HuH-7.5 (cell line): ENCODE results near the gene TP53TG5.

Experiments
- DNase-seq: peaks from one replicate; pipeline ENCODE4 v3.0.0; 2011; ENCODE audit warnings: low spot score

Gene TP53TG5

DNA sequence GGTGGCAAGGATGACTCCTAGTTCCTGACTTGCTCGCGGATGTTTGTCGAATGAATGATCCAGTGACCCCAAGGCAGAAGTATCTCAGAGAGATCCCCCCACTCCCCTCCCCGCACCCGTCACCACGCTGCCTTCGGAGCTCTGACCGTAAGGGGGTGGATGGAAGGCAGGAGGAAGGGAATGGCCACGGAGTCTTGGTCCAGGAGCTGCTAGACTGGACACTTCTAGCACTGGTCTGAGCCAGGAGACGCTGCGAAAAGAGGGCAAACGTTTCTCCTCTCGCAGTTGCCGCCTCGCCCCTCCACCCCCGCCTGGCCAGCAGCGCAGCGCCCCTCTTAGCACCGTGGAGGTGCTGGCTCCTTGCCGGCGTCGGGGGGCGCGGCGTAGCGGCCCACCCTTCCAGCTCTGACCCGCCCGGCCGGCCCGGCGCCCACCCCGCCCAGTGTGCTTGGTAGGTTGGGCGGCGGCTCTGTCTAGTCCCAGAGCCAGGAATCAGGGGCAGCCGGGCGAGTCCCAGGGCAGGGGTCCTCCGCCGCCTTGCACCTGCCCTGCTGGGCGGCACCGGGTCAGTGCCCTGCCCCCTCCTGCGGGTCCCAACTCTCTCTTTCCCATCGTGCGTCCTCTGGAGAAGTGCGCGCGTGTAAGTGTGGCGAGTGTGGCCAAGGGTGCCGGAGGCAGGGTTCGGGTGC is 27.6 kb upstream of the TP53TG5 start:
- peak; percentile 39 for DNase-seq

DNA sequence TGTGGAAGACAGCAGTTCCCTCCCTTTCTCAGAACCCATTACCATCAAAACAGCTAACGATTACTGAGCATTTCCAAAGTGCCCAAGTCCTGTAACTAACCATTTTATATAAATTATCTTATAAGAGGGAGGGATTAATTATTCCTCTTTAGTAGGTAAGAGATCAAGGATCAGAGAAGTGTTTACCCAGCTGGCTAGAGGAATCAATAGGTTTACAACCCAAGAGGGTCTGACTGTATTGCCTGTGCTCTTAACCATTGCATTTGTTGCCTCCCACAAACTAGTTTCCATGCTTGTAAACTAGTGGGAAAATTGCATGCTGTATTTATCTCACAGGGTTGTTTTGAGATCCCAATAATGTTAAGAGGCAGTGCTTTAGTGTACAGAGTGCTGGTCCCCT is 26.3 kb upstream of the TP53TG5 start:
- DNase-seq = no peak

GRCh38 chr20:45402946-45403345 is 24.8 kb upstream of the TP53TG5 start:
- no peak for DNase-seq

DNA sequence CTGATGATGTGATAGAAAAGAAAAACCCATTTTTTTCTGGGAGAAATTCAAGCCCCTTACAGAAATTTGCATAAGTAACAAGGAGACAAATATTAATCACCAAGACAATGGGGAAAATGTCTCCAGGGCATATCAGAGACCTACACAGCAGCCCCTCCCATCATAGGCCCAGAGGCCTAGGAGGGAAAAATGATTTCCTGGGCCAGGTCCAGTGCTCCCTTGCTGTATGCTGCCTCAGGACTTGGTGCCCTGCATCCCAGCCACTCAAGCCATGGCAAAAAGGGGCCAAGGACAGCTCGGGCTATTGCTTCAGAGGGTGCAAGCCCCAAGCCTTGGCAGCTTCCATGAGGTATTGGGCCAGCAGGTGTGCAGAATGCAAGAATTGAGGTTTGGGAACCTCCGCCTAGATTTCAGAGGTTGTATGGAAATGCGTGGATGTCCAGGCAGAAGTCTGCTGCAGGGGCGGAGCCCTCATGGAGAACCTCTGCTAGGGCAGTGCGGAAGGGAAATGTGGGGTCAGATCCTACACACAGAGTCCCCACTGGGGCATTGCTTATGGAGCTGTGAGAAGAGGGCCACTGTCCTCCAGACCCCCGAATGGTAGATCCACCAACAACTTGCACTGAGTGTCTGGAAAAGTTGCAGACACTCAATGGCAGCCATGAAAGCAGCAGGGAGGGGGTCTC is 22.4 kb upstream of the TP53TG5 start:
- no peak for DNase-seq

GRCh38 chr20:45399018-45399417 is 20.9 kb upstream of the TP53TG5 start:
- DNase-seq = no peak

GRCh38 chr20:45395114-45395415 is 16.9 kb upstream of the TP53TG5 start:
- DNase-seq = no peak

GRCh38 chr20:45394221-45395113 is 16.3 kb upstream of the TP53TG5 start:
- no peak for DNase-seq

- no peak for DNase-seq
Measured at GRCh38 chr20:45392733-45393132, 14.6 kb upstream of the TP53TG5 start.

DNA sequence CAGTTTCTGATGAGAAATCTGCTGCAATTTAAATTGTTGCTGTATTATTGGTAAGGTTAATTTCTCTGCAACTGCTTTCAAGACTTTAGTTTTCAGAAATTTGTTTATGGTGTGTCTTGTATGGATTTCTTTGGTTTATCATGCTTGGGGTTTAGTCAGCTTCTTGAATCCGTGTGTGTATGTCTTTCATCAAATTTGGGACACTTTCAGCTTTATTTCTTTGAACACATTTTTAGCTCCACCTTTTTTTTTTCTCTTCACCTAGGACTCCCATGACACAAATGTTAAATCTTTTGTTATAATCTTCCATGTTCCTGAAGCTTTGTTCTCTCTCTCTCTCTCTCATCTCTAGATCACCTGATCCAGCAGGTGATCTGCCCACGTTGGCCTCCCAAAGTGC is 13.4 kb upstream of the TP53TG5 start:
- DNase-seq = no peak

- DNase-seq = no peak
Measured at GRCh38 chr20:45390931-45391330, 12.8 kb upstream of the TP53TG5 start.

DNA sequence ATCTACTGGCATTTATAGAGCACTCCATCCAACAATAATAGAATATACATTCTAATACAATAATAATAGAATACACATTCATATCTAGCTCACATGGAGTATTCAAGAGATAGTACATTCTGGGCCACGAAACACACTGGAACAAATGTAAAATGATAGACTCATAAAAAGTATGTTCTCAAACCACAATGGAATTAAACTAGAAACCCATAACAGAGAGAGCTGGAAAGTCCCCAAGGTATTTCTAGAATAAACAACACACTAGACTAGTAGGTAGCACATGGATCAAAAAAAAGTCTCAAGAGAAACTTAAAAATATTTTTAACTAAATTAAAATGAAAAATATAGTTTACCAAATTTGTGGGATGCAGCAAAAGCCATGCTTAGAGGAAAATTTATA is 9.1 kb upstream of the TP53TG5 start:
- no peak for DNase-seq

- DNase-seq = no peak
Measured at GRCh38 chr20:45377269-45377668, 856 bp downstream of the TP53TG5 start.

- DNase-seq = no peak
Measured at GRCh38 chr20:45374966-45375365, 3.2 kb downstream of the TP53TG5 start.

- no peak for DNase-seq
Measured at GRCh38 chr20:45374101-45374467, 4.0 kb downstream of the TP53TG5 start.

GRCh38 chr20:45373353-45374100 is 4.6 kb downstream of the TP53TG5 start:
- DNase-seq = peak; percentile 77

DNA sequence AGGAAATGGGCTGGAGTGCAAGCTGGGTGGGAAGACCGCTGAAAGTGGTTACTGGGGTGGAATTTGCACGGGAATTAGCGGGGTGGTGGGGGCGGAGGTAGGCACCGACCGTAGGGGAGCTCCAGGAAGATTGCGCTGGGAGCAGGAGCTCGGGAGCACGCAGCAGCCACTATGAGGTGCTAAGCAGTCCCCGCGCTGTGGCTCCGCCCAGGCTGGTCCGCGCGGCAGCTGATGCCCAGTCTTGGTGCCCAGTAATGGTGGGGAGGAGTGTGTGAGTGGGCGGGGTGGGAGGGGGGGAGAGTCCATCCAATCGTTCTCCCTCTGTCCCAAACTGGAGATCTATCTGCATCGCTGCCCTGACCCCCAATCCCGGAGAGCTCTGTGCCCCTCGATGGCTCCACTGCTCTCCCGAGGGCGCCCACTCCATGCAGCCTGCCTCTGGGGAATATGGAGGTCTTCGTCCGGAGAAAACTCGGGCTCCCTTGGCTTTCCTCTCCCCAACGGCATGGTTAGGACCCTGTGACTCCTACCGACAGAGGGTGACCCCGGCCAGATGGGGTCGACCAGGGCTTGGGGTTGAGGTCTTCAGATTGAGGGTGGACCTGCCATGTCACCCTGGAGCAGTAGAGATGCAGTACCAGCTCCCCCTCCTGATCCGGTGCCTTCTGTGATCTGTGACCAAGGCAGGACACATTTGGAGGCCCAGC is 5.3 kb downstream of the TP53TG5 start:
- DNase-seq = no peak

DNA sequence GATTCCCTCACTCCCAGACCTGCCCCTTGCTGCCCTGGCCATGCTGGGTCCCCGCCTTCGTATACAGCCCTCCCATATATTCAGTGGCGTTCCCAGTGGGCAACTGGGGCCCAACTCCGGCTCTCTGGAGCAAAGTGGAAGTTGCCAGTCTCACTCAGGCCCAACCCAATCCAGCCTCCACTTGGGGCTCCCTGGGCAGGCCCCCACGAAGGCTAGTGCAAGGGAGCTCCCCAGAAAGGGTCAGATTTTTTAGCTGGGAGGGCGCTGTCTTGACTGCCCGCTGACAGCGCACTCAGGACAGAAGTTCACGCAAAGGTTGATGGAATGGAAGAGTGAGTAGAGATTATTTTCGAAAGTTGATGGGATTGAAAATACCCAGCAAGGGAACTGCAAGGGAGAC is 5.9 kb downstream of the TP53TG5 start:
- no peak for DNase-seq

DNA sequence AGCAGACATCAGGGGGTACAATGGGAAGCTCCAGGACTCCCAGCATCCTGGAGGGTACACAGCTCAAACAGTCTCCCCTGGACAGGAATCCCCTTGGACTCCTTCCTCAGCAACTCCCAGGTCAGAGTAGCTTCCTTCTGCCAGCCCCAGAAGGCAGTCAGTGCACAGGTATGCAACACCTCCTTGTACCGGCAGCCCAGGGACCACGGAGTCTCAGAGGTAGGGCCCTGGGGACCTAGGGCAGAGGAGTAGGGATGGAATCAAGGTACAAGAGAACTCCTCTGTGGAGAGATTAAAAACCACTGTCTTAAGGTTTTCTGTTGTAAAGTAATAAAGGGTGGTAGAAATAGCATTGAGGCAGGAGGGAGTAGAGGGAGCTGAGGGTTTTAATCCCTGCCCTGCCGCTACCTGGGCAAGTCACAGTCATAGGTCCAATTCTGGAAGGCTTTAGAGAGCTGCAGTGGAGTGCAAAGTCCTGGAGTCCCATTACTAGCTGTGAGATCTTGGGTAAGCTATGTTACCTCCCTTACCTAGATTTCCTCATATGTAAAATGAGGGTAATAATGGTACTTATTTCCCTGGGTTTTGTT is 7.5 kb downstream of the TP53TG5 start:
- no peak for DNase-seq

GRCh38 chr20:45368221-45368980 is 9.7 kb downstream of the TP53TG5 start:
- DNase-seq = no peak

DNA sequence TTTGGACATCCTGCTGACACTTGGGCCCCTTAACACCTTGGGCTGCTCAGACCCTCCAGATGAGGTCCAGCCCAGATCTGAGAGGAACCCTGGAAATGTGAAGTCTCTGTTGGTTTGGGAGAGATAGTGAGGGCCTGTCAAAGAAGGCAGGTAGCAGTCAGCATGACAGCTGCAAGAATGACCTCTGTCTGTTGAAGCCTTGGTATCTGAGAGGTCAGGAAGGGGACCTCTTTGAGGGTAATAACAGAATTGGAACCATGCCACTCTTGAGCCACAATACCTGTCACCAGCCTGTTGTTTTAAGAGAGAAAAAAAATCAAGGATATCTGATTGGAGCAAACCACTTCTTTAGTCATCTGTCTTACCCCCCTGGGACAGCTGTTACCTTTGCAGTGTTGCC is 11.0 kb downstream of the TP53TG5 start:
- DNase-seq = no peak

- no peak for DNase-seq
Measured at GRCh38 chr20:45366631-45367030, 11.5 kb downstream of the TP53TG5 start.
